ENCODE results near the gene ICAM1. TPM values are rescaled to one million over a fixed set of nuclear protein-coding genes. Genes with fewer than 3 reads are reported as not detected.

Gene ICAM1
- total RNA-seq, 4 donors from 2014 or later = 5.0 to 10.5 (median 7.7) TPM

GRCh38 chr19:10243606-10244005 is 27.3 kb upstream of the ICAM1 start:
- ATAC-seq (no peak), DNase-seq (no peak)
- H3K27me3 ChIP-seq = no peaks in the 10 kb centered on the region
- TF ChIP-seq, protein P1, sequence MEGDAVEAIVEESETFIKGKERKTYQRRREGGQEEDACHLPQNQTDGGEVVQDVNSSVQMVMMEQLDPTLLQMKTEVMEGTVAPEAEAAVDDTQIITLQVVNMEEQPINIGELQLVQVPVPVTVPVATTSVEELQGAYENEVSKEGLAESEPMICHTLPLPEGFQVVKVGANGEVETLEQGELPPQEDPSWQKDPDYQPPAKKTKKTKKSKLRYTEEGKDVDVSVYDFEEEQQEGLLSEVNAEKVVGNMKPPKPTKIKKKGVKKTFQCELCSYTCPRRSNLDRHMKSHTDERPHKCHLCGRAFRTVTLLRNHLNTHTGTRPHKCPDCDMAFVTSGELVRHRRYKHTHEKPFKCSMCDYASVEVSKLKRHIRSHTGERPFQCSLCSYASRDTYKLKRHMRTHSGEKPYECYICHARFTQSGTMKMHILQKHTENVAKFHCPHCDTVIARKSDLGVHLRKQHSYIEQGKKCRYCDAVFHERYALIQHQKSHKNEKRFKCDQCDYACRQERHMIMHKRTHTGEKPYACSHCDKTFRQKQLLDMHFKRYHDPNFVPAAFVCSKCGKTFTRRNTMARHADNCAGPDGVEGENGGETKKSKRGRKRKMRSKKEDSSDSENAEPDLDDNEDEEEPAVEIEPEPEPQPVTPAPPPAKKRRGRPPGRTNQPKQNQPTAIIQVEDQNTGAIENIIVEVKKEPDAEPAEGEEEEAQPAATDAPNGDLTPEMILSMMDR (IDR thresholded peaks at IDR 0.05 in 4 of 5, conservative IDR thresholded peaks at IDR 0.05 in 1 of 5) = no peak
- no peak for TF ChIP-seq POLR2A (IDR thresholded peaks at IDR 0.05)
- no peaks in the 10 kb centered on the region for H3K36me3 ChIP-seq
- no peaks in the 10 kb centered on the region for H3K4me1 ChIP-seq
- no peak overlapping the region for H3K4me3 ChIP-seq
- H3K27ac ChIP-seq = no peak overlapping the region
- intact Hi-C loops (cut with DNase I; ENCODE audit: low total_unique reads) = loop anchor here (10.0 kb wide), 1 partner anchor 309 kb away; the partner anchor contains the start of gene OLFM2
- in situ Hi-C loops (cut with MboI; ENCODE audit: low sequenced_read_pairs in 4 of 4) = loop anchor here (10.0 to 25.0 kb wide), 3 partner anchors 306 to 319 kb away; partner anchors contain the start of gene OLFM2 (in 3 of the 4)
- no peaks in the 10 kb centered on the region for H3K9me3 ChIP-seq

- in situ Hi-C loops (cut with MboI; ENCODE audit: low sequenced_read_pairs in 4 of 4) = loop anchor here (10.0 to 25.0 kb wide), 3 partner anchors 308 to 321 kb away; partner anchors contain the start of gene OLFM2 (in 3 of the 4)
- TF ChIP-seq POLR2A (IDR thresholded peaks at IDR 0.05) = no peak
- TF ChIP-seq, protein P1 (IDR thresholded peaks at IDR 0.05 in 4 of 5, conservative IDR thresholded peaks at IDR 0.05 in 1 of 5) = no peak
Observed at GRCh38 chr19:10245189-10245939, 25.6 kb upstream of the ICAM1 start.

GRCh38 chr19:10246511-10246910 is 24.4 kb upstream of the ICAM1 start:
- Histone ChIP-seq H3K27me3 (no peaks in the 10 kb centered on the region), H3K4me1 (peaks cover 0 to 3% of the 10 kb centered on the region in 2 donors), H3K36me3 (no peaks in the 10 kb centered on the region), H3K27ac (no peak overlapping the region), H3K9me3 (no peaks in the 10 kb centered on the region), H3K4me3 (no peak overlapping the region)
- no peak for ATAC-seq
- intact Hi-C loops (cut with DNase I; ENCODE audit: low total_unique reads) = loop anchor here (10.0 kb wide), 1 partner anchor 312 kb away; the partner anchor contains the start of gene OLFM2
- in situ Hi-C loops (cut with MboI; ENCODE audit: low sequenced_read_pairs in 4 of 4) = loop anchor here (10.0 to 25.0 kb wide), 3 partner anchors 309 to 322 kb away; partner anchors contain the start of gene OLFM2 (in 3 of the 4)
- no peak for DNase-seq
- TF ChIP-seq POLR2A (IDR thresholded peaks at IDR 0.05) = no peak
- TF ChIP-seq, protein P1 (IDR thresholded peaks at IDR 0.05 in 4 of 5, conservative IDR thresholded peaks at IDR 0.05 in 1 of 5) = no peak

More at GRCh38 chr19:10245189-10245939, 25.6 kb upstream of the ICAM1 start:
- H3K4me3 ChIP-seq = no peak overlapping the region
- intact Hi-C loops (cut with DNase I; ENCODE audit: low total_unique reads) = loop anchor here (10.0 kb wide), 1 partner anchor 311 kb away; the partner anchor contains the start of gene OLFM2
- no peak overlapping the region for H3K27ac ChIP-seq
- no peaks in the 10 kb centered on the region for H3K4me1 ChIP-seq
- no peaks in the 10 kb centered on the region for H3K27me3 ChIP-seq
- no peaks in the 10 kb centered on the region for H3K9me3 ChIP-seq
- no peak for DNase-seq
- no peak for ATAC-seq
- H3K36me3 ChIP-seq = no peaks in the 10 kb centered on the region

GRCh38 chr19:10251792-10252694 is 18.9 kb upstream of the ICAM1 start, which contains the start of gene MRPL4:
Gene MRPL4 (plus strand): TSS chr19:10252214. CDS start chr19:10252254, 40 bp downstream.
- H3K36me3 ChIP-seq = peaks cover 0 to 32% of the 10 kb centered on the region in 2 donors
- peaks cover 7 to 15% of the 10 kb centered on the region in 2 donors for H3K4me1 ChIP-seq
- peak within 1 kb of the TSS; percentile 77 to 97 (median 89) for H3K4me3 ChIP-seq
- ATAC-seq (peak; percentile 99 to 100), DNase-seq (peak; percentile 95 to 97)
- in situ Hi-C loops (cut with MboI; ENCODE audit: low sequenced_read_pairs in 4 of 4) (no loop called here), intact Hi-C loops (cut with DNase I; ENCODE audit: low total_unique reads) (loop anchor here (1.0 to 5.0 kb wide), 3 partner anchors 57 to 135 kb away; partner anchors contain the start of genes DNMT1, EIF3G and RAVER1)
- TF ChIP-seq POLR2A (IDR thresholded peaks at IDR 0.05) = peak; percentile 63 to 73
- TF ChIP-seq, protein P1 (IDR thresholded peaks at IDR 0.05 in 4 of 5, conservative IDR thresholded peaks at IDR 0.05 in 1 of 5) = peak in 2 of 5 experiments; percentile 44 to 57
- H3K9me3 ChIP-seq = no peaks in the 10 kb centered on the region
- no peaks in the 10 kb centered on the region for H3K27me3 ChIP-seq
- peak within 1 kb of the TSS; percentile 82 to 87 (median 86) for H3K27ac ChIP-seq
